Right lobe of liver (tissue), 6 donors: ENCODE data around the gene LDAH. TPM values are rescaled to one million over a fixed set of nuclear protein-coding genes. Genes with fewer than 3 reads are reported as not detected.

Experiments
- ATAC-seq, 4 donors: fragments of 200-7000 bp; cut with Tn5 transposase; one replicate each; pipeline ENCODE4 v1.9.1; 2020; ENCODE audit warnings: mild to moderate bottlenecking in 4 of 4, moderate library complexity in 4 of 4
- DNase-seq, 3 donors: peaks; one replicate each; pipeline ENCODE4 v3.0.0-alpha.2; 2020
- H3K27ac ChIP-seq, 3 donors: fragments of 200-600 bp; one replicate each; pipeline ENCODE4 v1.8.0; 2022
- H3K27me3 ChIP-seq, 2 donors: fragments of 200-600 bp; one replicate each; pipeline ENCODE4 v1.8.0; 2022
- H3K36me3 ChIP-seq, 4 donors: fragments of 200-600 bp; sonication (generic) in 1 of 4; one replicate each; pipeline versions ENCODE4 v1.5.1 to v1.8.0; 2017 to 2022; ENCODE audit warnings: control low read depth in 1 of 4
- H3K4me1 ChIP-seq, 4 donors: fragments of 200-600 bp; sonication (generic) in 1 of 4; one replicate each; pipeline versions ENCODE4 v1.5.1 to v1.8.0; 2017 to 2022; ENCODE audit warnings: control low read depth in 1 of 4
- H3K4me3 ChIP-seq, 3 donors: fragments of 200-600 bp; one replicate each; pipeline ENCODE4 v1.8.0; 2022
- H3K9me3 ChIP-seq, 4 donors: fragments of 200-600 bp; sonication (generic) in 1 of 4; one replicate each; pipeline versions ENCODE4 v1.5.1 to v1.8.0; 2017 to 2022; ENCODE audit warnings: control low read depth in 1 of 4
- POLR2A ChIP-seq: fragments of 450-650 bp; IDR thresholded peaks from one replicate; pipeline ENCODE4 v1.6.1; 2017; ENCODE audit warnings: antibody characterized with exemption, mild to moderate bottlenecking
- WGBS: methylation state at CpG from one replicate; pipeline ENCODE4 v1.1.6; 2018; ENCODE audit warnings: low coverage, low lambda C conversion rate; ENCODE audit not compliant: insufficient coverage; ENCODE audit errors: missing lambda C conversion rate; 5-methylcytosine and 5-hydroxymethylcytosine counted together
- intact Hi-C, 2 donors: fragments of 100-400 bp; cut with DNase I; formaldehyde crosslinking; loops; one replicate each; pipeline versions ENCODE4 v1.11.2 to v1.14.1; 2022
- total RNA-seq, 6 experiments: library from RNA; depleted of rRNA in 2 of 6; stranded (reverse); fragments of >200 nt in 2 of 6; fragmentation: NEBNext Ultra II Directional in 3 of 6; extraction: Animal tissue kit (Norgen Biotek cat#: 25700) in 3 of 6; gene quantifications; one replicate each; pipeline versions ENCODE4 v1.1.0 to v1.2.4, GENCODE V29; 2016 to 2023
- TF ChIP-seq, protein P1 (sequence below), 4 donors: fragments of 200-600 bp in 3 of 4; fragments of 450-650 bp in 1 of 4; IDR thresholded peaks; one replicate each; pipeline versions ENCODE4 v1.5.1 to v1.8.0; 2016 to 2022; ENCODE audit warnings: antibody characterized with exemption in 4 of 4, mild to moderate bottlenecking in 2 of 4
- donor health status: DM: no; HTN: yes; CAD: no.
- donor health status: DM: no; HTN: no; CAD: no.
- donor health status: DM: no; HTN: no; CAD: no.
- donor health status: DM: no; HTN: yes; CAD: no.
- donor health status: DM: no; HTN: yes; CAD: no.

LDAH gene
- total RNA-seq, 6 experiments from 2014 or later: 9.0 to 18.7 (median 14.1) TPM

DNA sequence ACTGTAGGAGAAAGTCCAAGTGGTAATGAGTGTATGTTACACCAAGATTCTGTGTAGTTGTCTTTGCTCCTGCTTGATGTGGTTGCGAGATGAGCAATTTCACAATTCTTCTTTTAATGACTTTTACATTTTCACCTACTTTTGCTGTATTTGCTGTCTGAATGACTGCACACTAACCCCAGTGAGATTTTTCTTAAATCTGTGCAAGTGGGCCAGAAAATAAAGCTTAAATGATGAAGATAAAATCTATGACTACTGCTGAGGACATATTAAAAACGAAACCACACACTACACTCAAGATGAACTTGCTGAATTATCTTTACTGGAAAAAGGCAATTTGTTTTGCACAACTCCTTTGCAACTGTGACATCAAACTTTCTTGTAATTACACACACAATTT lies 4.1 kb downstream of the LDAH start:
- intact Hi-C loops: no loop called here
- 66% methylated on average over 2 of the region's 2 CpGs for WGBS
- H3K4me1 ChIP-seq: no peaks in the 10 kb centered on the region
- H3K27me3 ChIP-seq: no peaks in the 10 kb centered on the region
- no peak overlapping the region for H3K27ac ChIP-seq
- H3K36me3 ChIP-seq: no peaks in the 10 kb centered on the region
- ATAC-seq (no peak), DNase-seq (no peak)
- TF ChIP-seq, protein P1, sequence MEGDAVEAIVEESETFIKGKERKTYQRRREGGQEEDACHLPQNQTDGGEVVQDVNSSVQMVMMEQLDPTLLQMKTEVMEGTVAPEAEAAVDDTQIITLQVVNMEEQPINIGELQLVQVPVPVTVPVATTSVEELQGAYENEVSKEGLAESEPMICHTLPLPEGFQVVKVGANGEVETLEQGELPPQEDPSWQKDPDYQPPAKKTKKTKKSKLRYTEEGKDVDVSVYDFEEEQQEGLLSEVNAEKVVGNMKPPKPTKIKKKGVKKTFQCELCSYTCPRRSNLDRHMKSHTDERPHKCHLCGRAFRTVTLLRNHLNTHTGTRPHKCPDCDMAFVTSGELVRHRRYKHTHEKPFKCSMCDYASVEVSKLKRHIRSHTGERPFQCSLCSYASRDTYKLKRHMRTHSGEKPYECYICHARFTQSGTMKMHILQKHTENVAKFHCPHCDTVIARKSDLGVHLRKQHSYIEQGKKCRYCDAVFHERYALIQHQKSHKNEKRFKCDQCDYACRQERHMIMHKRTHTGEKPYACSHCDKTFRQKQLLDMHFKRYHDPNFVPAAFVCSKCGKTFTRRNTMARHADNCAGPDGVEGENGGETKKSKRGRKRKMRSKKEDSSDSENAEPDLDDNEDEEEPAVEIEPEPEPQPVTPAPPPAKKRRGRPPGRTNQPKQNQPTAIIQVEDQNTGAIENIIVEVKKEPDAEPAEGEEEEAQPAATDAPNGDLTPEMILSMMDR (IDR thresholded peaks at IDR 0.05): no peak
- TF ChIP-seq POLR2A: no peak
- no peak overlapping the region for H3K4me3 ChIP-seq
- H3K9me3 ChIP-seq: no peaks in the 10 kb centered on the region

DNA sequence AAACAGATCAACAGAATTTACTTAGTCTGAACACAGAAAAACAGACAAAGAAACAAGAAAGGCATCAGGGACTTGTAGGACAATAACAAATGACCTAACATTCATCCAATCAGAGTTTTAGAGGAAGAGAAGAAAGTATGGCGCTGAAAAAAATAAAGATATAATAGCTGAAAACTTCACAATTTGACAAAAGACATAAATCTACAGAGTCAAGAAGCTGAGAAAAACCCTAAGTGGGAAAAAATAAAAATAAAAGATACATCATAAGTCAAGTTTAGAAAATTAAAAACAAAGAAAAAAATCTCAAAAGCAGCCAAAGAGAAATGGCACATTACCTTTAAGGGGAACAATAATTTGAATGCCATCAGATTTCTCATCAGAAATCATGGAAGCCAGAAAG lies 7.7 kb downstream of the LDAH start:
- no peak overlapping the region for H3K4me3 ChIP-seq
- TF ChIP-seq, protein P1 (IDR thresholded peaks at IDR 0.05): no peak
- no peak for TF ChIP-seq POLR2A
- no peaks in the 10 kb centered on the region for H3K27me3 ChIP-seq
- 100% methylated on average over 1 of the region's 1 CpG for WGBS
- no peaks in the 10 kb centered on the region for H3K36me3 ChIP-seq
- DNase-seq: no peak
- H3K9me3 ChIP-seq: no peaks in the 10 kb centered on the region
- H3K27ac ChIP-seq: no peak overlapping the region
- intact Hi-C loops: no loop called here
- ATAC-seq: no peak
- no peaks in the 10 kb centered on the region for H3K4me1 ChIP-seq

DNA sequence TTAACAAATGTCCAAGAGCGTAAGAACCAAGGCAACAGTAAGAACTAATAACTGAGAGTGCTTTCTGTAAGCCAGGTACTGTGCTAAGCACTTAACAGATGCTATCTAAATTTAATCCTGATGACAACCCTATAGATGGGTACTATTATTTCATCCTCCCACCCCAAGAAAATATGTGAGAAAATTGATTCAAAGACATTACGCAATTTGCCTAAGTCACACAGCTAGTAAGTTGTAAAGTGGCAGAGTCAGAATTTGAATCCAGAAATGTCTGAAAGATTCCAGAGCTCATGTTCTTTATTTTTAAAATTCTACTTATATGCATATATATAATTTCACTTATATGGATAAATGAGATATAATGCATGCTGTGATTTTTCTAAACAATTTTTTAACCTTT lies 10.1 kb downstream of the LDAH start:
- Histone ChIP-seq H3K36me3 (no peaks in the 10 kb centered on the region), H3K9me3 (no peaks in the 10 kb centered on the region), H3K4me3 (no peak overlapping the region), H3K27me3 (no peaks in the 10 kb centered on the region), H3K27ac (no peak overlapping the region), H3K4me1 (no peaks in the 10 kb centered on the region)
- TF ChIP-seq, protein P1 (IDR thresholded peaks at IDR 0.05): no peak
- TF ChIP-seq POLR2A: no peak
- 97% methylated on average over 2 of the region's 2 CpGs for WGBS
- ATAC-seq (no peak), DNase-seq (no peak)
- intact Hi-C loops: no loop called here

DNA sequence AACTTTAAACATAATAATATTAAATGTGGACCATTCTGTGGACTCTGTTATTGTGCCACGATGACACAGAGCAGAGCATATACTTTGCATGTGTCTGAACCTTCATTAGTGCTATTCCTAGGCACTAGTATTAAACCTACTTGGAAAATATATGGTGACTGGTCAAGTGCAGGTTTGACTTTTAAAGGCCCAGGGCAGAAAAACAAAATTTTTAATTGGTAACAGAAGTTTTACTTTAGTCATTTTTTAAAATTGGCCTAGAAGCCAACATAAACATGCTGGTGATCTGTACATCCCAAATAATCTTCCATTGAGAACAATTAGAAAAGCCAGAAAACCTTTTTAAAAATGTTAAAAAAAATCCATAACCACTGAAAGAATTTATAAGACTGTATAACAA lies 16.6 kb downstream of the LDAH start:
- Histone ChIP-seq H3K27me3 (no peaks in the 10 kb centered on the region), H3K9me3 (no peaks in the 10 kb centered on the region), H3K4me1 (peaks cover 0 to 5% (median 0%) of the 10 kb centered on the region in 4 donors), H3K27ac (no peak overlapping the region), H3K36me3 (no peaks in the 10 kb centered on the region), H3K4me3 (no peak overlapping the region)
- DNase-seq (no peak), ATAC-seq (no peak)
- TF ChIP-seq, protein P1 (IDR thresholded peaks at IDR 0.05): no peak
- no peak for TF ChIP-seq POLR2A
- intact Hi-C loops: no loop called here
- WGBS: 61% methylated on average over 1 of the region's 1 CpG

DNA sequence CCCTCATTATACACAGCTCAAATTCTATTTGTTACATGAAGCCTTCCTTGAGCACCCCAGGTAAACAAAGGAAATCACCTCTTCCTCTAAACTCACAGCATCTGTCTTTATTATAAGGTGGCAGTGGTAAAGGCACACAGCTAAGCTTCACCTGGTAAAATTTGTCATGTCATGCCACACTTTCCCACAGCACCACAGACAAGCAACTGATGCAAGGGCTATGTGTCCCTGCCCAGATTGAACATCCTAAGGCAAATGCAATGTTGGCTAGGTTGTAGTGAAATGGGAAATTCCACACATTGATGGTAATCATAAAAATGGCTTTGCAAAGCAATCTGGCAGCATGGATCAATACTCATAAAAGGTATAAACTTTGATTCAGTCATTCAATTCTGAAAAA lies 18.9 kb downstream of the LDAH start:
- DNase-seq: no peak
- Histone ChIP-seq H3K36me3 (no peaks in the 10 kb centered on the region), H3K4me1 (peaks cover 0 to 5% (median 0%) of the 10 kb centered on the region in 4 donors), H3K27ac (no peak overlapping the region), H3K9me3 (no peaks in the 10 kb centered on the region), H3K4me3 (no peak overlapping the region), H3K27me3 (no peaks in the 10 kb centered on the region)
- TF ChIP-seq, protein P1 (IDR thresholded peaks at IDR 0.05): no peak
- TF ChIP-seq POLR2A: no peak
- intact Hi-C loops: no loop called here
- no peak for ATAC-seq
